ENCODE measurements around the gene CERS3.

CERS3 gene

GRCh38 chr15:100373942-100374341, 154.8 kb downstream of the CERS3 start:
- no peaks in the 10 kb centered on the region for H3K27me3 ChIP-seq (ENCODE audit: insufficient read depth, low read length, poor library complexity)
- no peak overlapping the region for H3K9ac ChIP-seq (ENCODE audit: low read depth, low read length)
- no peak overlapping the region for H3K4me2 ChIP-seq (ENCODE audit: insufficient read depth, low read length)
- ATAC-seq (ENCODE audit: insufficient read depth, low read depth) (no peak), DNase-seq (no peak)
- no peak overlapping the region for H3K4me3 ChIP-seq (ENCODE audit: low read depth in 1 of 2, low read length in 2 of 2)
- H3K9me3 ChIP-seq (ENCODE audit: insufficient read depth, low read length, severe bottlenecking), result peaks cover 5% of the 10 kb centered on the region
- no peaks in the 10 kb centered on the region for H4K20me1 ChIP-seq (ENCODE audit: insufficient read depth, low read length)
- no peak overlapping the region for H2AFZ ChIP-seq (ENCODE audit: low read depth, low read length)
- H3K79me2 ChIP-seq (ENCODE audit: insufficient read depth, low read length), result no peaks in the 10 kb centered on the region
- H3K4me1 ChIP-seq (ENCODE audit: insufficient read depth, low read length), result no peaks in the 10 kb centered on the region
- no peak for TF ChIP-seq EZH2 (IDR thresholded peaks at IDR 0.05; ENCODE audit: borderline replicate concordance, low read depth, low read length, severe bottlenecking)
- no peak for TF ChIP-seq CTCF (IDR thresholded peaks at IDR 0.05; ENCODE audit: borderline replicate concordance, extremely low read depth, low read length, poor library complexity, severe bottlenecking)
- H3K27ac ChIP-seq (ENCODE audit: low read length), result no peak overlapping the region
- no peaks in the 10 kb centered on the region for H3K36me3 ChIP-seq (ENCODE audit: insufficient read depth, low read length)

GRCh38 chr15:100373120-100373896, 155.4 kb downstream of the CERS3 start:
- H3K9ac ChIP-seq (ENCODE audit: low read depth, low read length), result no peak overlapping the region
- H2AFZ ChIP-seq (ENCODE audit: low read depth, low read length), result no peak overlapping the region
- no peaks in the 10 kb centered on the region for H3K79me2 ChIP-seq (ENCODE audit: insufficient read depth, low read length)
- H3K4me1 ChIP-seq (ENCODE audit: insufficient read depth, low read length), result no peaks in the 10 kb centered on the region
- DNase-seq (no peak), ATAC-seq (ENCODE audit: insufficient read depth, low read depth) (no peak)
- H3K4me3 ChIP-seq (ENCODE audit: low read depth in 1 of 2, low read length in 2 of 2), result no peak overlapping the region
- no peaks in the 10 kb centered on the region for H3K27me3 ChIP-seq (ENCODE audit: insufficient read depth, low read length, poor library complexity)
- peaks cover 5% of the 10 kb centered on the region for H3K9me3 ChIP-seq (ENCODE audit: insufficient read depth, low read length, severe bottlenecking)
- no peaks in the 10 kb centered on the region for H4K20me1 ChIP-seq (ENCODE audit: insufficient read depth, low read length)
- no peak overlapping the region for H3K4me2 ChIP-seq (ENCODE audit: insufficient read depth, low read length)
- H3K27ac ChIP-seq (ENCODE audit: low read length), result no peak overlapping the region
- no peaks in the 10 kb centered on the region for H3K36me3 ChIP-seq (ENCODE audit: insufficient read depth, low read length)
- TF ChIP-seq CTCF (IDR thresholded peaks at IDR 0.05; ENCODE audit: borderline replicate concordance, extremely low read depth, low read length, poor library complexity, severe bottlenecking) (no peak), EZH2 (IDR thresholded peaks at IDR 0.05; ENCODE audit: borderline replicate concordance, low read depth, low read length, severe bottlenecking) (no peak)

GRCh38 chr15:100372739-100373119, 156.0 kb downstream of the CERS3 start:
- H3K4me1 ChIP-seq (ENCODE audit: insufficient read depth, low read length), result no peaks in the 10 kb centered on the region
- TF ChIP-seq CTCF (IDR thresholded peaks at IDR 0.05; ENCODE audit: borderline replicate concordance, extremely low read depth, low read length, poor library complexity, severe bottlenecking) (no peak), EZH2 (IDR thresholded peaks at IDR 0.05; ENCODE audit: borderline replicate concordance, low read depth, low read length, severe bottlenecking) (no peak)
- H3K27me3 ChIP-seq (ENCODE audit: insufficient read depth, low read length, poor library complexity), result no peaks in the 10 kb centered on the region
- no peak overlapping the region for H3K9ac ChIP-seq (ENCODE audit: low read depth, low read length)
- peaks cover 5% of the 10 kb centered on the region for H3K9me3 ChIP-seq (ENCODE audit: insufficient read depth, low read length, severe bottlenecking)
- H3K79me2 ChIP-seq (ENCODE audit: insufficient read depth, low read length), result no peaks in the 10 kb centered on the region
- DNase-seq, result no peak
- H3K36me3 ChIP-seq (ENCODE audit: insufficient read depth, low read length), result no peaks in the 10 kb centered on the region
- H2AFZ ChIP-seq (ENCODE audit: low read depth, low read length), result no peak overlapping the region
- ATAC-seq (ENCODE audit: insufficient read depth, low read depth), result no peak
- H4K20me1 ChIP-seq (ENCODE audit: insufficient read depth, low read length), result no peaks in the 10 kb centered on the region
- H3K27ac ChIP-seq (ENCODE audit: low read length), result no peak overlapping the region
- H3K4me3 ChIP-seq (ENCODE audit: low read depth in 1 of 2, low read length in 2 of 2), result no peak overlapping the region
- H3K4me2 ChIP-seq (ENCODE audit: insufficient read depth, low read length), result no peak overlapping the region

Measured in DND-41 (cell line).